Tibial artery (tissue), 4 donors: Measurements from ENCODE around the gene FNDC3A.

Experiments used
- DNase-seq, 2 donors: peaks; one replicate each; pipeline ENCODE4 v3.0.0-alpha.2; 2019
- H3K27ac ChIP-seq, 2 donors: fragments of 200-600 bp; sonication (generic) in 1 of 2; 1 replicate in 1 of 2; 2 replicates in 1 of 2; pipeline ENCODE4 v1.5.1; 2018 to 2019; ENCODE audit warnings: mild to moderate bottlenecking in 1 of 2
- H3K27me3 ChIP-seq, 2 donors: fragments of 200-600 bp; sonication (generic) in 1 of 2; one replicate each; pipeline versions ENCODE4 v1.5.1 to v1.6.0; 2016 to 2019
- H3K36me3 ChIP-seq, 3 donors: fragments of 200-600 bp; sonication (generic) in 2 of 3; one replicate each; pipeline ENCODE4 v1.5.1; 2016 to 2019; ENCODE audit warnings: mild to moderate bottlenecking in 2 of 3
- H3K4me1 ChIP-seq, 4 donors: fragments of 200-600 bp; sonication (generic) in 2 of 4; 1 replicate in 3 of 4; 2 replicates in 1 of 4; pipeline ENCODE4 v1.5.1; 2016 to 2019
- H3K4me3 ChIP-seq, 2 donors: fragments of 200-600 bp; sonication (generic) in 1 of 2; 1 replicate in 1 of 2; 2 replicates in 1 of 2; pipeline ENCODE4 v1.5.1; 2018 to 2019; ENCODE audit warnings: mild to moderate bottlenecking in 2 of 2
- H3K9me3 ChIP-seq, 3 donors: fragments of 200-600 bp; sonication (generic) in 1 of 3; one replicate each; pipeline ENCODE4 v1.5.1; 2016 to 2019
- intact Hi-C: fragments of 100-400 bp; cut with DNase I; formaldehyde crosslinking; loops from one replicate; pipeline ENCODE4 v1.15.0; 2023; ENCODE audit warnings: low total_unique reads
- TF ChIP-seq, protein P1 (sequence below), 2 experiments: fragments of 200-600 bp in 1 of 2; fragments of 450-650 bp in 1 of 2; IDR thresholded peaks; one replicate each; pipeline ENCODE4 v1.5.1; 2017 to 2019; ENCODE audit warnings: antibody characterized with exemption in 2 of 2, mild to moderate bottlenecking in 1 of 2, moderate library complexity in 1 of 2

Gene FNDC3A

GRCh38 chr13:49214917-49215376, 239.2 kb downstream of the FNDC3A start:
- Histone ChIP-seq H3K36me3 (peaks cover 0 to 8% (median 0%) of the 10 kb centered on the region in 3 donors), H3K27ac (no peak overlapping the region), H3K4me3 (no peak overlapping the region), H3K27me3 (peaks cover 0 to 19% of the 10 kb centered on the region in 2 donors), H3K4me1 (peaks cover 0 to 16% (median 7%) of the 10 kb centered on the region in 4 donors), H3K9me3 (no peaks in the 10 kb centered on the region)
- intact Hi-C loops, result no loop called here
- peak in 1 of 2 donors; percentile 62 for DNase-seq
- TF ChIP-seq, protein P1, sequence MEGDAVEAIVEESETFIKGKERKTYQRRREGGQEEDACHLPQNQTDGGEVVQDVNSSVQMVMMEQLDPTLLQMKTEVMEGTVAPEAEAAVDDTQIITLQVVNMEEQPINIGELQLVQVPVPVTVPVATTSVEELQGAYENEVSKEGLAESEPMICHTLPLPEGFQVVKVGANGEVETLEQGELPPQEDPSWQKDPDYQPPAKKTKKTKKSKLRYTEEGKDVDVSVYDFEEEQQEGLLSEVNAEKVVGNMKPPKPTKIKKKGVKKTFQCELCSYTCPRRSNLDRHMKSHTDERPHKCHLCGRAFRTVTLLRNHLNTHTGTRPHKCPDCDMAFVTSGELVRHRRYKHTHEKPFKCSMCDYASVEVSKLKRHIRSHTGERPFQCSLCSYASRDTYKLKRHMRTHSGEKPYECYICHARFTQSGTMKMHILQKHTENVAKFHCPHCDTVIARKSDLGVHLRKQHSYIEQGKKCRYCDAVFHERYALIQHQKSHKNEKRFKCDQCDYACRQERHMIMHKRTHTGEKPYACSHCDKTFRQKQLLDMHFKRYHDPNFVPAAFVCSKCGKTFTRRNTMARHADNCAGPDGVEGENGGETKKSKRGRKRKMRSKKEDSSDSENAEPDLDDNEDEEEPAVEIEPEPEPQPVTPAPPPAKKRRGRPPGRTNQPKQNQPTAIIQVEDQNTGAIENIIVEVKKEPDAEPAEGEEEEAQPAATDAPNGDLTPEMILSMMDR (IDR thresholded peaks at IDR 0.05), result no peak

DNA sequence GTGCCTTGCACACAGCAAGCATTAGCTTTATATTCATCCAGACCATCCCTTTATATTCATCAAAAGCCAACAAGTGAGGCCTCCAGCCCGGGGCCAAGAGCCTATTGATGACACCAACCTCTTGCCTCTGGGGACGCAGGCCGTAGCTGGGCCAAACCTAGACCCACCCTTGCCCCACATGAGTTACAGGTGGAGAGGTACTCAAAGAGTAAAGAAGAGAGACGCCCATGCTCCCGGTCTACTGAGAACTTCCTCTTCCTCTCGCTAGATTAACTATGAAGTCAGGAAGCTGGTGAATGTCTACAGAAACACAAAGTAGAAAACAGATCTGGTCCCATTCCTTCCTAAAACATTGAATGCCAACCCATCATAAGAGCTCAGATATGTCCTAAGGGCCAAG, 240.6 kb downstream of the FNDC3A start:
- no peak overlapping the region for H3K27ac ChIP-seq
- TF ChIP-seq, protein P1 (IDR thresholded peaks at IDR 0.05), result no peak
- H3K9me3 ChIP-seq, result no peaks in the 10 kb centered on the region
- no peaks in the 10 kb centered on the region for H3K36me3 ChIP-seq
- H3K4me3 ChIP-seq, result no peak overlapping the region
- H3K27me3 ChIP-seq, result peaks cover 0 to 33% of the 10 kb centered on the region in 2 donors
- no peak for DNase-seq
- peaks cover 0 to 29% (median 17%) of the 10 kb centered on the region in 4 donors for H3K4me1 ChIP-seq
- intact Hi-C loops, result no loop called here

- TF ChIP-seq, protein P1 (IDR thresholded peaks at IDR 0.05), result no peak
- H3K4me3 ChIP-seq, result no peak overlapping the region
- no peak for DNase-seq
- intact Hi-C loops, result no loop called here
- H3K9me3 ChIP-seq, result no peaks in the 10 kb centered on the region
- H3K36me3 ChIP-seq, result no peaks in the 10 kb centered on the region
- no peak overlapping the region for H3K27ac ChIP-seq
- H3K4me1 ChIP-seq, result peaks cover 0 to 31% (median 17%) of the 10 kb centered on the region in 4 donors
- H3K27me3 ChIP-seq, result peaks cover 0 to 49% of the 10 kb centered on the region in 2 donors
Observed at GRCh38 chr13:49217962-49218492, 242.3 kb downstream of the FNDC3A start.

DNA sequence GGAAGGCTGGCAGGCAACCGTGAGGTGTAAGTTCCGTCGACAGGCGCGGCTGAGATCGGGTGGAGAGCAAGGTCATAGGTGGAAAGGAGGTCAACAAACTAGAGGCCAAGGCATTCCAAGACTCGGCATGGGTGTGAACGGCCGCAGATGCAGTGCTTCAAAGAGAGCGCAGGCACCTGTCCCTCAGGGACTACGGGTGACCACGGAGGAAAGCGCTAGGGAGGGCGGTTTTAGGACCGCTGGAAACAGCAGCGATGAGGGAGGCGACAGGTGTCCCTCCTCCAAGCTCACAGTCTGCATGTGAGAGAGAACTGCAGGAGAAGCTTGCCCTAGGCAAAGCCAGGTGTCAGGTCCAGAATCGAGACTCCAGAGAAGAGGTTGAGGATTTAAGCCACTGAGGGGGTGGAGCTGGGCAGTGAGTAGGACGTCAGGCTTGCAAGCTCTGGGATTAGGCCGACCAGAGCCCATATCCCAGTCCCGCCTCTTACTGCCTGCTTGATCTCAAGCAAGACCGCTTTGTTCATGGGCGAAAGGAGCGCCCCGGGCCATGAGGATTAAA, 242.9 kb downstream of the FNDC3A start:
- TF ChIP-seq, protein P1 (IDR thresholded peaks at IDR 0.05), result no peak
- H3K27me3 ChIP-seq, result peaks cover 0 to 49% of the 10 kb centered on the region in 2 donors
- H3K27ac ChIP-seq, result no peak overlapping the region
- H3K4me1 ChIP-seq, result peaks cover 0 to 31% (median 17%) of the 10 kb centered on the region in 4 donors
- intact Hi-C loops, result no loop called here
- no peak overlapping the region for H3K4me3 ChIP-seq
- H3K36me3 ChIP-seq, result no peaks in the 10 kb centered on the region
- no peak for DNase-seq
- no peaks in the 10 kb centered on the region for H3K9me3 ChIP-seq

GRCh38 chr13:49219647-49220035, 243.9 kb downstream of the FNDC3A start:
- Histone ChIP-seq H3K36me3 (no peaks in the 10 kb centered on the region), H3K4me1 (peaks cover 0 to 31% (median 17%) of the 10 kb centered on the region in 4 donors), H3K9me3 (no peaks in the 10 kb centered on the region), H3K27ac (no peak overlapping the region), H3K27me3 (peaks cover 0 to 49% of the 10 kb centered on the region in 2 donors), H3K4me3 (peak overlapping the region; percentile 41 to 46)
- TF ChIP-seq, protein P1 (IDR thresholded peaks at IDR 0.05), result no peak
- intact Hi-C loops, result no loop called here
- no peak for DNase-seq
